Heart right ventricle (tissue), 16 donors: ENCODE data around the gene BLVRB. TPM values are rescaled to one million over a fixed set of nuclear protein-coding genes. Genes with fewer than 3 reads are reported as not detected.
A peak's percentile ranks its signal among the peaks of the same experiment; 100 is the strongest.

ENCODE experiments used
- ATAC-seq, 8 donors: fragments of 200-7000 bp; cut with Tn5 transposase; one replicate each; pipeline ENCODE4 v1.9.1; 2020; ENCODE audit warnings: mild to moderate bottlenecking in 8 of 8, moderate library complexity in 8 of 8, moderate number of reproducible peaks in 1 of 8
- DNase-seq, 2 donors: peaks; one replicate each; pipeline ENCODE4 v3.0.0-alpha.2; 2020
- H3K27ac ChIP-seq, 10 donors: fragments of 200-600 bp; sonication (generic) in 2 of 10; one replicate each; pipeline versions ENCODE4 v1.5.0 to v1.8.0; 2020 to 2022; ENCODE audit warnings: mild to moderate bottlenecking in 3 of 10
- H3K27me3 ChIP-seq, 7 donors: fragments of 200-600 bp; one replicate each; pipeline ENCODE4 v1.8.0; 2021 to 2022; ENCODE audit warnings: mild to moderate bottlenecking in 2 of 7
- H3K36me3 ChIP-seq, 9 donors: fragments of 200-600 bp; sonication (generic) in 1 of 9; one replicate each; pipeline versions ENCODE4 v1.5.0 to v1.8.0; 2020 to 2022; ENCODE audit warnings: mild to moderate bottlenecking in 2 of 9
- H3K4me1 ChIP-seq, 9 donors: fragments of 200-600 bp; sonication (generic) in 1 of 9; one replicate each; pipeline versions ENCODE4 v1.5.0 to v1.8.0; 2020 to 2022; ENCODE audit warnings: mild to moderate bottlenecking in 4 of 9
- H3K4me3 ChIP-seq, 10 donors: fragments of 200-600 bp; sonication (generic) in 2 of 10; one replicate each; pipeline versions ENCODE4 v1.5.0 to v1.8.0; 2020 to 2022; ENCODE audit warnings: mild to moderate bottlenecking in 7 of 10, moderate library complexity in 2 of 10
- H3K9me3 ChIP-seq, 11 donors: fragments of 200-600 bp in 10 of 11; sonication (generic) in 2 of 11; one replicate each; pipeline versions ENCODE4 v1.5.0 to v1.8.0; 2013 to 2022; ENCODE audit warnings: mild to moderate bottlenecking in 2 of 11, control low read depth in 1 of 11, moderate library complexity in 1 of 11
- WGBS, 2 donors: extraction: QIAGEN DNeasy Blood & Tissue Kit; methylation state at CpG; one replicate each; pipeline ENCODE4 v1.1.7; 2013; ENCODE audit warnings: inconsistent platforms in 1 of 2; 5-methylcytosine and 5-hydroxymethylcytosine counted together
- intact Hi-C, 10 donors: fragments of 100-400 bp; cut with DNase I; formaldehyde crosslinking; loops; one replicate each; pipeline versions ENCODE4 v1.11.1 to v1.14.2; 2022
- polyA plus RNA-seq, 2 donors: library from polyadenylated mRNA; stranded (reverse); fragments of 200-250 nt; gene quantifications; one replicate each; pipeline ENCODE4 v1.2.3, GENCODE V29; 2013
- total RNA-seq, 10 donors: library from RNA; stranded (reverse); fragmentation: NEBNext Ultra II Directional in 3 of 10; extraction: Animal tissue kit (Norgen Biotek cat#: 25700) in 3 of 10; gene quantifications; one replicate each; pipeline versions ENCODE4 v1.2.1 to v1.2.4, GENCODE V29; 2021 to 2023
- TF ChIP-seq, protein P1 (sequence below), 9 donors: fragments of 200-600 bp; sonication (generic) in 2 of 9; IDR thresholded peaks; one replicate each; pipeline versions ENCODE4 v1.5.0 to v1.8.0; 2021 to 2022; ENCODE audit warnings: antibody characterized with exemption in 9 of 9, mild to moderate bottlenecking in 5 of 9, moderate library complexity in 1 of 9
- donor health status: Arrhythmogenic right ventricular cardiomyopathy.
- donor health status: ischemic (EF 13 %, LVEDD 7.1; RV severe dilation, severe dysfunction).
- donor health status: healthy with polysubstance abuse.
- donor health status: DM: no; HTN: yes; CAD: no.
- donor health status: DM: no; HTN: no; CAD: no.
- donor health status: ischemic (EF 25% LVEDD 6.9; RV normal size, moderate dysfunction).
- donor health status: ischemic (EF 25% LVEDD 5.7; RV mildly dilated, moderate dysfunction).
- donor health status: healthy.
- donor health status: DM: yes; HTN: yes; CAD: no.
- donor health status: Ischemic cardiomyopathy.
- donor health status: ischemic (EF 35%, LVEDD 5.7; RV mildly dilated, moderate dysfunction).
- donor health status: nonischemic (EF 11% LVEDD 7.7; RV severe dilation, severe dysfunction).
- donor health status: DM: yes; HTN: yes; CAD: no.
- donor health status: PGD.
- donor health status: ischemic (EF 29% LVEDD 5.4; RV normal size, mild dysfunction).
- donor health status: nonischemic (EF 23%, LVEDD 6.1; RV moderate dilation, normal function).

The BLVRB gene
- total and polyA plus RNA-seq, 12 donors = 70.9 to 213 (median 95.1) TPM

DNA sequence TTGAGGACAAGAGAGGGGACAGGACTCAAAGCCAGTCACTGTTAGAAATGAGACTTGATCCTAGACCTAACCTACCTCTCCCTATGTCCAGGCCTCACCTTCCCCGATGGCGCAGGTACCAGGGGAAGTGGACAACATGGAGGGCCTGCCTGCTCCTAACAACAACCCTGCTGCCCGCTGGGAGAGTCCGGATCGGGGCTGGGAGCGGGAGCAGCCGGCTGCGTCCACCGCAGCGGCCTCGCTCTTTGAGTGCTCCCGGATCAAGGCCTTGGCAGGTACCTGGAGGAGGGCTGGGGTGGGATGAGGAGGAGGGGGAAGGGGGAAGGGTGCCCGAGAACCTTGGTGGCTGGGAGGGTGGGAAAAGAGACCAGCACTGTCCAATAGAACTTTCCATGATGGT is 7.0 kb upstream of the BLVRB start:
- Histone ChIP-seq H3K9me3 (no peaks in the 10 kb centered on the region), H3K27me3 (peaks cover 0 to 14% (median 0%) of the 10 kb centered on the region in 7 donors), H3K36me3 (no peaks in the 10 kb centered on the region), H3K27ac (no peak overlapping the region), H3K4me3 (no peak overlapping the region), H3K4me1 (peaks cover 0 to 2% (median under 1%) of the 10 kb centered on the region in 9 donors)
- ATAC-seq = no peak
- WGBS, 2 donors = 91% methylated on average over 13 of the region's 13 CpGs
- DNase-seq = no peak
- intact Hi-C loops = no loop called here
- TF ChIP-seq, protein P1, sequence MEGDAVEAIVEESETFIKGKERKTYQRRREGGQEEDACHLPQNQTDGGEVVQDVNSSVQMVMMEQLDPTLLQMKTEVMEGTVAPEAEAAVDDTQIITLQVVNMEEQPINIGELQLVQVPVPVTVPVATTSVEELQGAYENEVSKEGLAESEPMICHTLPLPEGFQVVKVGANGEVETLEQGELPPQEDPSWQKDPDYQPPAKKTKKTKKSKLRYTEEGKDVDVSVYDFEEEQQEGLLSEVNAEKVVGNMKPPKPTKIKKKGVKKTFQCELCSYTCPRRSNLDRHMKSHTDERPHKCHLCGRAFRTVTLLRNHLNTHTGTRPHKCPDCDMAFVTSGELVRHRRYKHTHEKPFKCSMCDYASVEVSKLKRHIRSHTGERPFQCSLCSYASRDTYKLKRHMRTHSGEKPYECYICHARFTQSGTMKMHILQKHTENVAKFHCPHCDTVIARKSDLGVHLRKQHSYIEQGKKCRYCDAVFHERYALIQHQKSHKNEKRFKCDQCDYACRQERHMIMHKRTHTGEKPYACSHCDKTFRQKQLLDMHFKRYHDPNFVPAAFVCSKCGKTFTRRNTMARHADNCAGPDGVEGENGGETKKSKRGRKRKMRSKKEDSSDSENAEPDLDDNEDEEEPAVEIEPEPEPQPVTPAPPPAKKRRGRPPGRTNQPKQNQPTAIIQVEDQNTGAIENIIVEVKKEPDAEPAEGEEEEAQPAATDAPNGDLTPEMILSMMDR (IDR thresholded peaks at IDR 0.05) = no peak

- Histone ChIP-seq H3K36me3 (no peaks in the 10 kb centered on the region), H3K27ac (no peak overlapping the region), H3K9me3 (no peaks in the 10 kb centered on the region), H3K4me3 (no peak overlapping the region), H3K27me3 (peaks cover 0 to 26% (median 0%) of the 10 kb centered on the region in 7 donors), H3K4me1 (peaks cover 0 to 14% (median 11%) of the 10 kb centered on the region in 9 donors)
- ATAC-seq = no peak
- intact Hi-C loops = no loop called here
- 96 to 98% methylated on average over 3 of the region's 3 CpGs for WGBS, 2 donors
- DNase-seq = no peak
- TF ChIP-seq, protein P1 (IDR thresholded peaks at IDR 0.05) = no peak
Measured at GRCh38 chr19:40471111-40471510, 5.6 kb upstream of the BLVRB start.

DNA sequence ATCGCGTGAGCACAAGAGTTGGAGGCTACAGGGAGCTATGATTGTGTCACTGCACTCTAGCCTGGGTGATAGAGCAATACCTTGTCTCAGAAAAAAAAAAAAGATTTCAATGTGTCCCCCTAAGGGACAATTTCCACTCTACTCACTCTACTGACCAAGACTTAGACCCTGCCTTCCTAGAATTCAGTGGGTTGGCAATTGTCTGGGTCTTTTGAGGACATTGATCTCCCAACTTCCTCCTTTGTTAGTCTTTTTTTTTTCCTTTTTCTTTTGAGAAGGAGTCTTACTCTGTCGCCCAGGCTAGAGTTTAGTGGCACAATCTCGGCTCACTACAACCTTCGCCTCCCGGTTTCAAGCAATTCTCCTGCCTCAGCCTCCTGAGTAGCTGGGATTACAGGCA is 3.5 kb upstream of the BLVRB start:
- H3K4me3 ChIP-seq = no peak overlapping the region
- H3K4me1 ChIP-seq = peaks cover 6 to 28% (median 24%) of the 10 kb centered on the region in 9 donors
- TF ChIP-seq, protein P1 (IDR thresholded peaks at IDR 0.05) = no peak
- ATAC-seq (no peak), DNase-seq (no peak)
- no peaks in the 10 kb centered on the region for H3K36me3 ChIP-seq
- H3K27ac ChIP-seq = no peak overlapping the region
- intact Hi-C loops = loop anchor here in 5 of 10 donors (5.0 to 10.0 kb wide), 6 partner anchors 53 to 166 kb away; partner anchors contain the start of gene LTBP4 (in 1 of the 5)
- H3K9me3 ChIP-seq = no peaks in the 10 kb centered on the region
- H3K27me3 ChIP-seq = peaks cover 0 to 26% (median 0%) of the 10 kb centered on the region in 7 donors
- WGBS, 2 donors = 89 to 92% methylated on average over 6 of the region's 6 CpGs

- peaks cover 0 to 26% (median 0%) of the 10 kb centered on the region in 7 donors for H3K27me3 ChIP-seq
- WGBS, 2 donors = 5 to 11% methylated on average over 32 to 87 of the region's 87 CpGs
- H3K36me3 ChIP-seq = no peaks in the 10 kb centered on the region
- H3K4me1 ChIP-seq = peaks cover 6 to 41% (median 26%) of the 10 kb centered on the region in 9 donors
- intact Hi-C loops = loop anchor here in 5 of 10 donors (5.0 to 10.0 kb wide), 6 partner anchors 55 to 168 kb away; partner anchors contain the start of gene LTBP4 (in 1 of the 5)
- TF ChIP-seq, protein P1 (IDR thresholded peaks at IDR 0.05) = no peak
- H3K9me3 ChIP-seq = no peaks in the 10 kb centered on the region
- peak within 1 kb of the TSS; percentile 32 to 94 (median 74) for H3K27ac ChIP-seq
- DNase-seq (peak in 1 of 2 donors; percentile 33), ATAC-seq (no peak)
- H3K4me3 ChIP-seq = peak within 1 kb of the TSS in 9 of 10 donors; percentile 37 to 97 (median 71)
Measured at GRCh38 chr19:40466985-40467734, 1.6 kb upstream of the BLVRB start, which contains the start of gene SPTBN4. Gene SPTBN4, plus strand, starts transcription at chr19:40467001. Its CDS starts 5,621 bp downstream, at chr19:40472622.
